H1 (cell line): Measurements from ENCODE around the gene RFX3. TPM values are rescaled to one million over a fixed set of nuclear protein-coding genes. Genes with fewer than 3 reads are reported as not detected.

Experiments
- CTCF ChIA-PET: fragments of 300-600 bp; sonication (Branson Sonifier 250); formaldehyde crosslinking; loops from one replicate; lab custom pipeline; 2021; ENCODE audit not compliant: partially characterized antibody; lab: Charles Lee
- POLR2A ChIA-PET: fragments of 300-600 bp; sonication (Branson Sonifier 250); formaldehyde crosslinking; loops from one replicate; lab custom pipeline; 2021; ENCODE audit warnings: inconsistent platforms; ENCODE audit not compliant: partially characterized antibody; lab: Charles Lee
- DNase-seq, 2 experiments: peaks; one replicate each; pipeline versions ENCODE4 v3.0.0 to v3.0.0-alpha.2; 2010 to 2022; ENCODE audit warnings: low spot score in 2 of 2, low read depth in 1 of 2, mixed read lengths in 1 of 2
- FAIRE-seq: peaks from 2 replicates; lab custom pipeline; 2011; peaks lifted over from hg19 to GRCh38; lab: Jason Lieb, UNC
- H2AFZ ChIP-seq: 2 replicates; pipeline ENCODE4 v1.8.1; 2012; ENCODE audit warnings: low read length, inconsistent platforms
- H2AK5ac ChIP-seq: 2 replicates; pipeline ENCODE4 v1.6.1; 2013; ENCODE audit warnings: low read depth, low read length
- H2BK120ac ChIP-seq: replicated peaks from 2 replicates; pipeline ENCODE3; 2013; ENCODE audit warnings: low read depth, low read length, inconsistent platforms
- H2BK12ac ChIP-seq: 2 replicates; pipeline ENCODE4 v1.6.1; 2013; ENCODE audit warnings: low read depth, low read length
- H2BK15ac ChIP-seq: 2 replicates; pipeline ENCODE4 v1.6.1; 2013; ENCODE audit warnings: low read length
- H2BK20ac ChIP-seq: 2 replicates; pipeline ENCODE4 v1.6.1; 2013; ENCODE audit warnings: low read length
- H2BK5ac ChIP-seq: 2 replicates; pipeline ENCODE4 v1.6.1; 2013; ENCODE audit warnings: low read depth, low read length
- H3K14ac ChIP-seq: 2 replicates; pipeline ENCODE4 v1.6.1; 2013; ENCODE audit warnings: inconsistent platforms; ENCODE audit not compliant: insufficient read length
- H3K18ac ChIP-seq: 2 replicates; pipeline ENCODE4 v1.6.1; 2013; ENCODE audit warnings: low read length; ENCODE audit errors: extremely low read depth
- H3K23ac ChIP-seq: 2 replicates; pipeline ENCODE4 v1.6.1; 2013; ENCODE audit warnings: inconsistent platforms; ENCODE audit not compliant: insufficient read length
- H3K23me2 ChIP-seq: 2 replicates; pipeline ENCODE4 v1.6.1; 2013; ENCODE audit warnings: low read depth, low read length
- H3K27ac ChIP-seq: 2 replicates; pipeline ENCODE4 v1.6.1; 2011; ENCODE audit warnings: low read depth, low read length, inconsistent platforms
- H3K27me3 ChIP-seq, 4 experiments: replicated peaks in 1 of 4; 1 replicate in 1 of 4; 2 replicates in 3 of 4; pipeline versions ENCODE4 v1.6.1 to v1.8.1; 2011 to 2013; ENCODE audit warnings: low read length in 3 of 4, mild to moderate bottlenecking in 3 of 4, inconsistent platforms in 2 of 4, mixed read lengths in 2 of 4, moderate library complexity in 1 of 4; ENCODE audit not compliant: control insufficient read depth in 3 of 4, insufficient read depth in 3 of 4; ENCODE audit errors: extremely low read depth in 1 of 4
- H3K36me3 ChIP-seq, 4 experiments: 2 replicates each; pipeline versions ENCODE4 v1.6.1 to v1.8.1; 2011 to 2013; ENCODE audit warnings: mild to moderate bottlenecking in 4 of 4, low read length in 3 of 4, moderate library complexity in 2 of 4, control low read depth in 1 of 4, inconsistent platforms in 1 of 4; ENCODE audit not compliant: insufficient read depth in 4 of 4, control insufficient read depth in 2 of 4
- H3K4ac ChIP-seq: replicated peaks from 2 replicates; pipeline ENCODE3; 2013; ENCODE audit warnings: low read length, low read depth, mixed read lengths, inconsistent platforms; ENCODE audit not compliant: insufficient read length
- H3K4me1 ChIP-seq, 4 experiments: replicated peaks in 1 of 4; 1 replicate in 1 of 4; 2 replicates in 3 of 4; pipeline versions ENCODE4 v1.6.1 to v1.8.1; 2011 to 2013; ENCODE audit warnings: low read length in 3 of 4, inconsistent platforms in 2 of 4, mixed read lengths in 1 of 4; ENCODE audit not compliant: insufficient read depth in 4 of 4, control insufficient read depth in 3 of 4
- H3K4me2 ChIP-seq, 2 experiments: 2 replicates each; pipeline versions ENCODE4 v1.6.1 to v1.8.1; 2011 to 2013; ENCODE audit warnings: low read depth in 2 of 2, low read length in 2 of 2, control low read depth in 1 of 2, inconsistent platforms in 1 of 2, mild to moderate bottlenecking in 1 of 2; ENCODE audit not compliant: insufficient read depth in 1 of 2
- H3K4me3 ChIP-seq, 4 experiments: fragments of 200-600, 300-600 bp in 1 of 4; sonication (generic), shearing (Covaris generic), sonication (Bioruptor Twin) in 1 of 4; 2 replicates each; pipeline versions ENCODE4 v1.5.1 to v1.8.1; 2011 to 2016; ENCODE audit warnings: low read length in 4 of 4, low read depth in 3 of 4, control low read depth in 2 of 4, inconsistent platforms in 2 of 4, mild to moderate bottlenecking in 2 of 4, mixed read lengths in 1 of 4, moderate library complexity in 1 of 4; ENCODE audit not compliant: insufficient read depth in 2 of 4; ENCODE audit errors: extremely low read depth in 1 of 4
- H3K56ac ChIP-seq: replicated peaks from 2 replicates; pipeline ENCODE3; 2013; ENCODE audit warnings: low read depth, mild to moderate bottlenecking, mixed read lengths, low read length, inconsistent platforms; ENCODE audit not compliant: insufficient read length
- H3K79me1 ChIP-seq: 2 replicates; pipeline ENCODE4 v1.6.1; 2013; ENCODE audit warnings: low read depth, low read length, control low read depth
- H3K79me2 ChIP-seq, 2 experiments: 2 replicates each; pipeline versions ENCODE4 v1.6.1 to v1.8.1; 2012 to 2013; ENCODE audit warnings: low read length in 2 of 2, mild to moderate bottlenecking in 2 of 2, inconsistent platforms in 1 of 2; ENCODE audit not compliant: insufficient read depth in 2 of 2, control insufficient read depth in 1 of 2
- H3K9ac ChIP-seq, 4 experiments: replicated peaks in 1 of 4; 1 replicate in 1 of 4; 2 replicates in 3 of 4; pipeline versions ENCODE4 v1.6.1 to v1.8.1; 2011 to 2013; ENCODE audit warnings: low read depth in 3 of 4, low read length in 3 of 4, control low read depth in 2 of 4, mild to moderate bottlenecking in 2 of 4, moderate library complexity in 2 of 4, inconsistent platforms in 1 of 4; ENCODE audit errors: extremely low read depth in 1 of 4
- H3K9me3 ChIP-seq, 2 experiments: 2 replicates each; pipeline versions ENCODE4 v1.6.1 to v1.8.1; 2012 to 2013; ENCODE audit warnings: mild to moderate bottlenecking in 2 of 2, moderate library complexity in 2 of 2, control low read depth in 1 of 2, inconsistent platforms in 1 of 2, low read depth in 1 of 2, low read length in 1 of 2, mixed read lengths in 1 of 2; ENCODE audit not compliant: insufficient read depth in 2 of 2
- H4K20me1 ChIP-seq, 2 experiments: replicated peaks in 1 of 2; 2 replicates each; pipeline versions ENCODE3 to v1.8.1; 2011 to 2013; ENCODE audit warnings: inconsistent platforms in 2 of 2, low read length in 2 of 2, mild to moderate bottlenecking in 1 of 2; ENCODE audit not compliant: insufficient read depth in 2 of 2, control insufficient read depth in 1 of 2
- H4K5ac ChIP-seq: 2 replicates; pipeline ENCODE4 v1.6.1; 2013; ENCODE audit warnings: low read length, low read depth, mixed read lengths, inconsistent platforms; ENCODE audit not compliant: insufficient read length
- H4K8ac ChIP-seq: 2 replicates; pipeline ENCODE4 v1.8.0; 2013; ENCODE audit warnings: mild to moderate bottlenecking, moderate library complexity, low read length, inconsistent platforms; ENCODE audit not compliant: insufficient read depth; ENCODE audit errors: extremely low read depth
- H4K91ac ChIP-seq: replicated peaks from 2 replicates; pipeline ENCODE3; 2013; ENCODE audit warnings: low read length, mixed read lengths, inconsistent platforms; ENCODE audit not compliant: insufficient read length
- BACH1 ChIP-seq: IDR thresholded peaks from 2 replicates; pipeline ENCODE4 v1.6.1; 2012; ENCODE audit warnings: low read length, improper control_type of control experiment
- BRCA1 ChIP-seq: IDR thresholded peaks from 2 replicates; pipeline ENCODE4 v1.6.1; 2012; ENCODE audit warnings: low read depth, low read length, improper control_type of control experiment
- FOSL1 ChIP-seq: IDR thresholded peaks from 2 replicates; pipeline ENCODE4 v1.6.1; 2011; ENCODE audit warnings: mild to moderate bottlenecking, low read depth, low read length, moderate library complexity; ENCODE audit not compliant: insufficient read depth
- KDM1A ChIP-seq: fragments of 200-600, 300-600 bp; sonication (generic); IDR thresholded peaks from 2 replicates; pipeline ENCODE4 v1.7.1; 2016; ENCODE audit warnings: mild to moderate bottlenecking, low read length, borderline replicate concordance
- RNF2 ChIP-seq: fragments of 200-900, 300-1000 bp; sonication (generic); IDR thresholded peaks from 2 replicates; pipeline ENCODE4 v1.7.1; 2016; ENCODE audit warnings: borderline replicate concordance, low read depth, mild to moderate bottlenecking, antibody characterized with exemption, low read length; ENCODE audit not compliant: poor library complexity, severe bottlenecking; ENCODE audit errors: missing control alignments
- SRF ChIP-seq: IDR thresholded peaks from 2 replicates; pipeline ENCODE4 v1.6.1; 2011; ENCODE audit warnings: mild to moderate bottlenecking, low read depth, low read length, moderate library complexity
- TAF7 ChIP-seq: optimal IDR thresholded peaks from 2 replicates; pipeline ENCODE3; 2011; ENCODE audit warnings: low read depth, mild to moderate bottlenecking, inconsistent platforms, low read length, moderate library complexity, borderline replicate concordance
- TBP ChIP-seq: IDR thresholded peaks from 2 replicates; pipeline ENCODE4 v1.6.1; 2011; ENCODE audit warnings: low read depth, low read length, improper control_type of control experiment
- ZNF274 ChIP-seq: IDR thresholded peaks from 2 replicates; pipeline ENCODE4 v1.7.0; 2012; ENCODE audit warnings: low read length, borderline replicate concordance; ENCODE audit errors: extremely low read depth
- WGBS, 2 experiments: shearing (Covaris generic) in 1 of 2; methylation state at CpG; one replicate each; pipeline versions ENCODE4 v1.1.6 to v1.1.7; 2013 to 2015; ENCODE audit warnings: low lambda C conversion rate in 2 of 2, mixed read lengths in 2 of 2, inconsistent platforms in 1 of 2, low coverage in 1 of 2, missing lambda C conversion rate in 1 of 2; ENCODE audit not compliant: insufficient replicate concordance in 2 of 2, insufficient coverage in 1 of 2, insufficient read length in 1 of 2; ENCODE audit errors: extremely low coverage in 1 of 2, missing lambda C conversion rate in 1 of 2; 5-methylcytosine and 5-hydroxymethylcytosine counted together
- polyA plus RNA-seq, 7 experiments: library from polyadenylated mRNA; depleted of rRNA in 3 of 7; stranded (reverse) in 5 of 7; unstranded in 2 of 7; fragments of >200 nt in 5 of 7; fragments of 200-250 nt in 2 of 7; gene quantifications; 1 replicate in 5 of 7; 2 replicates in 1 of 7; 4 replicates in 1 of 7; pipeline versions ENCODE4 v1.2.1 to v1.2.3, GENCODE V29; 2011 to 2013; ENCODE audit warnings: missing spikeins in 2 of 7, mixed read lengths in 2 of 7
- total RNA-seq: library from RNA; stranded (reverse); fragmentation: NEBNext Ultra II Directional; extraction: Animal tissue kit (Norgen Biotek cat#: 25700); gene quantifications from 2 replicates; pipeline ENCODE4 v1.2.1, GENCODE V29; 2021
- TF ChIP-seq, protein P1 (sequence below), 3 experiments: IDR thresholded peaks; 1 replicate in 2 of 3; 2 replicates in 1 of 3; pipeline versions ENCODE4 v1.5.1 to v1.6.1; 2011; ENCODE audit warnings: low read length in 3 of 3, mild to moderate bottlenecking in 3 of 3, inconsistent platforms in 2 of 3, low read depth in 1 of 3, moderate library complexity in 1 of 3; ENCODE audit not compliant: insufficient read depth in 1 of 3; ENCODE audit errors: control extremely low read depth in 1 of 3
- TF ChIP-seq, protein P2 (sequence below): IDR thresholded peaks from 2 replicates; pipeline ENCODE4 v1.6.1; 2012; ENCODE audit warnings: inconsistent platforms

RFX3 gene
- total and polyA plus RNA-seq, 2 of the 8 experiments (the other 6 are each of a cell fraction or from before 2014, with no cell fraction given), result 4.9 to 22.6 TPM

DNA sequence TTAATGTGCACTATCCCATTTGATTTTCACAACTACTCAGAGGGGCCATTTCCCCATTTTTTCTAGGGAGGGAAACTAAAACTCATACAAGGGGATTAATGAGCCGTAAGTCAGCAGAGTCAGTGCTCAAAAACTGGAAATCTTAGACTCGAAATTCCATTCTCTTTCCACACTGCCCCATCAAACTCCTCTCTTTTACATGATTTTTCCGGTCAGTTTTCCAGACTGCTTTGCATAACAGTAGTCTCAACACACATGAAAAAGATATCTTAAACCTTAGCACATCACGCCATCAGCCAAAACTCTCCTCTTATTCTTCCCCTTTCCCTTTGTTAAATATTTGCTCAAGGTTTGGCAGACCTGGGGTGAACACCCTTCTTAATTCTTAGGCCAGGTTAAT lies 332.0 kb downstream of the RFX3 start:
- WGBS, 2 experiments, result 88% methylated on average over 4 of the region's 4 CpGs; no CpG with 5 or more reads in 1 of the 2 experiments
- POLR2A ChIA-PET, result no interaction called here
- TF ChIP-seq ZNF274, result no peak
- no peak for TF ChIP-seq BRCA1
- no peak for TF ChIP-seq BACH1
- TF ChIP-seq, protein P1, sequence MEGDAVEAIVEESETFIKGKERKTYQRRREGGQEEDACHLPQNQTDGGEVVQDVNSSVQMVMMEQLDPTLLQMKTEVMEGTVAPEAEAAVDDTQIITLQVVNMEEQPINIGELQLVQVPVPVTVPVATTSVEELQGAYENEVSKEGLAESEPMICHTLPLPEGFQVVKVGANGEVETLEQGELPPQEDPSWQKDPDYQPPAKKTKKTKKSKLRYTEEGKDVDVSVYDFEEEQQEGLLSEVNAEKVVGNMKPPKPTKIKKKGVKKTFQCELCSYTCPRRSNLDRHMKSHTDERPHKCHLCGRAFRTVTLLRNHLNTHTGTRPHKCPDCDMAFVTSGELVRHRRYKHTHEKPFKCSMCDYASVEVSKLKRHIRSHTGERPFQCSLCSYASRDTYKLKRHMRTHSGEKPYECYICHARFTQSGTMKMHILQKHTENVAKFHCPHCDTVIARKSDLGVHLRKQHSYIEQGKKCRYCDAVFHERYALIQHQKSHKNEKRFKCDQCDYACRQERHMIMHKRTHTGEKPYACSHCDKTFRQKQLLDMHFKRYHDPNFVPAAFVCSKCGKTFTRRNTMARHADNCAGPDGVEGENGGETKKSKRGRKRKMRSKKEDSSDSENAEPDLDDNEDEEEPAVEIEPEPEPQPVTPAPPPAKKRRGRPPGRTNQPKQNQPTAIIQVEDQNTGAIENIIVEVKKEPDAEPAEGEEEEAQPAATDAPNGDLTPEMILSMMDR (IDR thresholded peaks at IDR 0.05; ENCODE audit: control extremely low read depth in 1 of 3, insufficient read depth in 1 of 3, low read depth in 1 of 3, low read length in 3 of 3), result no peak
- TF ChIP-seq FOSL1, result no peak
- TF ChIP-seq, protein P2, sequence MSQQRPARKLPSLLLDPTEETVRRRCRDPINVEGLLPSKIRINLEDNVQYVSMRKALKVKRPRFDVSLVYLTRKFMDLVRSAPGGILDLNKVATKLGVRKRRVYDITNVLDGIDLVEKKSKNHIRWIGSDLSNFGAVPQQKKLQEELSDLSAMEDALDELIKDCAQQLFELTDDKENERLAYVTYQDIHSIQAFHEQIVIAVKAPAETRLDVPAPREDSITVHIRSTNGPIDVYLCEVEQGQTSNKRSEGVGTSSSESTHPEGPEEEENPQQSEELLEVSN, result no peak
- no peak for TF ChIP-seq RNF2
- no peak for TF ChIP-seq TBP
- no peak for TF ChIP-seq KDM1A
- TF ChIP-seq TAF7, result no peak
- TF ChIP-seq SRF, result no peak

More for the DNA sequence above, 332.0 kb downstream of the RFX3 start:
- Histone ChIP-seq H3K23me2 (no peaks in the 10 kb centered on the region), H3K14ac (no peak overlapping the region), H3K9me3 (no peaks in the 10 kb centered on the region), H3K4me1 (no peaks in the 10 kb centered on the region; a peak in 1 of 7 replicates), H3K56ac (no peak overlapping the region), H4K8ac (no peak overlapping the region), H2AK5ac (no peak overlapping the region), H3K4me2 (no peak overlapping the region), H4K20me1 (no peaks in the 10 kb centered on the region), H2BK120ac (no peak overlapping the region), H2BK12ac (no peak overlapping the region), H3K36me3 (no peaks in the 10 kb centered on the region), H3K4me3 (no peak overlapping the region), H3K79me2 (no peaks in the 10 kb centered on the region), H2BK15ac (no peak overlapping the region), H3K23ac (no peak overlapping the region), H3K27me3 (no peaks in the 10 kb centered on the region), H4K5ac (no peak overlapping the region), H3K27ac (no peak overlapping the region), H2AFZ (no peak overlapping the region), H3K4ac (no peak overlapping the region), H2BK5ac (no peak overlapping the region), H3K18ac (no peak overlapping the region), H2BK20ac (no peak overlapping the region), H3K9ac (no peak overlapping the region), H3K79me1 (no peaks in the 10 kb centered on the region), H4K91ac (no peak overlapping the region)
- no peak for DNase-seq
- FAIRE-seq, result no peak
- CTCF ChIA-PET, result interaction anchor here (1.1 kb wide), 1 partner anchor 51 kb away, joined by 3 read pairs; no protein-coding TSS in a partner anchor
